LNCAP (cell line): ENCODE results near the gene SMIM14.

ENCODE experiments used
- CTCF ChIP-seq: fragments of 450-650 bp; IDR thresholded peaks from 2 replicates; pipeline ENCODE4 v1.5.1; 2017; ENCODE audit warnings: mild to moderate bottlenecking

SMIM14 gene

GRCh38 chr4:39648827-39649558 lies 10.3 kb upstream of the SMIM14 start:
- no peak for TF ChIP-seq CTCF

DNA sequence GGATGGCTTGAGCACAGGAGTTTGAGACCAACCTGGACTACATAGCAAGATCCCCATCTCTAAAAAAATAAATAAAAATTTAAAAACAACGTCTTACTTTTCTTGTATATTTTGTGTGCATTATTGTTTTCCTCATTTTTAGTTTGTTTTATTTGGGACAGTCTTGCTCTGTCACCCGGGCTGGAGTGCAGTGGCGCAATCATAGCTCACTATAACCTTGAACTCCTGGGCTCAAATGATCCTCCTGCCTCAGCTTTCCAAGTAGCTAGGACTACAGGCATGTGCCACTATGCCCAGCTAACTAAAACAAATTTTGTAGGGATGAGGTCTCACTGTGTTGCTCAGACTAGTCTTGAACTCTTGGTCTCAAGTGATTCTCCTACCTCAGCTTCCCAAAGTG lies 9.5 kb upstream of the SMIM14 start:
- TF ChIP-seq CTCF = no peak

- TF ChIP-seq CTCF = no peak
Observed at GRCh38 chr4:39642885-39643552, 4.4 kb upstream of the SMIM14 start.

- TF ChIP-seq CTCF = no peak
Observed at GRCh38 chr4:39641451-39641850, 2.8 kb upstream of the SMIM14 start.

DNA sequence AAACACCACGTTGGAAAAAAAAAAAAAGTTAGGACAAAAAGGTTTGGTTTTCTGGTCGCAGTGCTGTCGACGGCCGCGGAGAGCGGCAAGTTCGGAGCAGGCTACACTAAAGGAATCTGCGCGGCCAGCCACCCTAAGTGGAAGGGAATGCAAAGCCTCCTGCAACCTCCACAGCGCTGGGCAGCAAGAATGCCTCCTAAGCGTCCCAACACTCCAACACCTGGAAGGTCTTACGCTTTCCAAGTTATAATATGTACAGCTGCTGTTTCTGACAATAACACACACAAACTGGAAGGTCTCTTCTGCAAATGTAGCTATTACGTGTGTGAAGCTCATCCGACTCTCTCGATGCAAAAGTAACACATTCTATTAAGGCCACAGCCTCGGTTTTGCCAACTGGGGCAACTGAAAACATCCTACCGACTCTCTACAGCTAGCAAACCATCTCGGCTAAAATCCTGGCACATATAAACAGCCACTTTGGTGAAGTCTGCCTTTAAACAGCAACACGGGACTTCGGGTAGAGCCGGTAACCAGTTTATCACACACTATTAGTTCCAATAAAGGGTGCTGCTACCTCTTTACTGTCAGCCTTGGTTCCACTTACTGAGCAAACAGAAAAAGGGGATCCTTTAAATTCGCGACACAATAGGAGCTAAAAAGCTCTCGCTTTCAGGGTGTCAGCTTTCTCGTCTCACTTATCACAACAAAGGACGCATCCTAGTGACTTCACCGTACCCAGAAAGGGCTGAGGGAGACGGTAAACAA lies 895 bp downstream of the SMIM14 start:
- TF ChIP-seq CTCF = no peak

- no peak for TF ChIP-seq CTCF
Observed at GRCh38 chr4:39637221-39637585, 1.5 kb downstream of the SMIM14 start.

- TF ChIP-seq CTCF = peak; percentile 16; the same call in 1 of the 2 replicates
Observed at GRCh38 chr4:39636531-39637184, 2.0 kb downstream of the SMIM14 start.
